Mesendoderm (in vitro differentiated cells): Measurements from ENCODE around the gene TPPP2.

ENCODE experiments used
- DNase-seq: peaks from one replicate; pipeline ENCODE4 v3.0.0; 2013
- H2AK5ac ChIP-seq: 2 replicates; pipeline ENCODE4 v1.6.1; 2013; ENCODE audit warnings: low read length, inconsistent platforms
- H2BK120ac ChIP-seq: 2 replicates; pipeline ENCODE4 v1.6.1; 2013; ENCODE audit warnings: low read depth, mild to moderate bottlenecking, low read length, moderate library complexity, mixed read lengths
- H2BK15ac ChIP-seq: replicated peaks from 2 replicates; pipeline ENCODE4 v1.6.1; 2013; ENCODE audit warnings: low read depth, mild to moderate bottlenecking, moderate library complexity
- H2BK5ac ChIP-seq: 2 replicates; pipeline ENCODE4 v1.6.1; 2013; ENCODE audit warnings: low read length, inconsistent platforms
- H3K18ac ChIP-seq: 2 replicates; pipeline ENCODE4 v1.6.1; 2013; ENCODE audit warnings: mild to moderate bottlenecking, low read length, mixed read lengths
- H3K23ac ChIP-seq: one replicate; pipeline ENCODE4 v1.6.1; 2013; ENCODE audit warnings: low read length
- H3K27ac ChIP-seq: 2 replicates; pipeline ENCODE4 v1.5.1; 2013; ENCODE audit warnings: low read depth, mild to moderate bottlenecking, inconsistent platforms, low read length, moderate library complexity
- H3K27me3 ChIP-seq: 2 replicates; pipeline ENCODE4 v1.6.1; 2013; ENCODE audit warnings: low read length, control low read depth, mild to moderate bottlenecking, inconsistent platforms; ENCODE audit not compliant: insufficient read depth, poor library complexity
- H3K36me3 ChIP-seq: 2 replicates; pipeline ENCODE4 v1.6.1; 2013; ENCODE audit warnings: low read length, inconsistent platforms; ENCODE audit not compliant: control insufficient read depth, insufficient read depth
- H3K4ac ChIP-seq: one replicate; pipeline ENCODE4 v1.6.1; 2013; ENCODE audit warnings: low read depth, mild to moderate bottlenecking, low read length, moderate library complexity
- H3K4me1 ChIP-seq: 2 replicates; pipeline ENCODE4 v1.6.1; 2013; ENCODE audit warnings: low read depth, low read length, inconsistent platforms; ENCODE audit not compliant: control insufficient read depth
- H3K4me2 ChIP-seq: 2 replicates; pipeline ENCODE4 v1.6.1; 2013; ENCODE audit warnings: low read length
- H3K4me3 ChIP-seq: 2 replicates; pipeline ENCODE4 v1.5.1; 2013; ENCODE audit warnings: mild to moderate bottlenecking, low read length
- H3K56ac ChIP-seq: one replicate; pipeline ENCODE4 v1.6.1; 2013; ENCODE audit warnings: low read length
- H3K79me1 ChIP-seq: 2 replicates; pipeline ENCODE4 v1.6.1; 2013; ENCODE audit warnings: low read length, inconsistent platforms
- H3K79me2 ChIP-seq: 2 replicates; pipeline ENCODE4 v1.6.1; 2013; ENCODE audit warnings: mild to moderate bottlenecking, low read length; ENCODE audit not compliant: control insufficient read depth, insufficient read depth
- H3K9ac ChIP-seq: 2 replicates; pipeline ENCODE4 v1.6.1; 2013; ENCODE audit warnings: low read length, inconsistent platforms
- H4K5ac ChIP-seq: one replicate; pipeline ENCODE4 v1.6.1; 2013; ENCODE audit warnings: low read length
- H4K8ac ChIP-seq: one replicate; pipeline ENCODE4 v1.6.1; 2013; ENCODE audit warnings: low read depth, mild to moderate bottlenecking, control low read depth, low read length, moderate library complexity
- WGBS: extraction: QIAGEN DNeasy Blood & Tissue Kit; methylation state at CpG from one replicate; pipeline ENCODE4 v1.1.7; 2013; ENCODE audit warnings: low lambda C conversion rate, missing lambda C conversion rate; ENCODE audit not compliant: insufficient coverage; ENCODE audit errors: extremely low coverage; 5-methylcytosine and 5-hydroxymethylcytosine counted together

Gene TPPP2

DNA sequence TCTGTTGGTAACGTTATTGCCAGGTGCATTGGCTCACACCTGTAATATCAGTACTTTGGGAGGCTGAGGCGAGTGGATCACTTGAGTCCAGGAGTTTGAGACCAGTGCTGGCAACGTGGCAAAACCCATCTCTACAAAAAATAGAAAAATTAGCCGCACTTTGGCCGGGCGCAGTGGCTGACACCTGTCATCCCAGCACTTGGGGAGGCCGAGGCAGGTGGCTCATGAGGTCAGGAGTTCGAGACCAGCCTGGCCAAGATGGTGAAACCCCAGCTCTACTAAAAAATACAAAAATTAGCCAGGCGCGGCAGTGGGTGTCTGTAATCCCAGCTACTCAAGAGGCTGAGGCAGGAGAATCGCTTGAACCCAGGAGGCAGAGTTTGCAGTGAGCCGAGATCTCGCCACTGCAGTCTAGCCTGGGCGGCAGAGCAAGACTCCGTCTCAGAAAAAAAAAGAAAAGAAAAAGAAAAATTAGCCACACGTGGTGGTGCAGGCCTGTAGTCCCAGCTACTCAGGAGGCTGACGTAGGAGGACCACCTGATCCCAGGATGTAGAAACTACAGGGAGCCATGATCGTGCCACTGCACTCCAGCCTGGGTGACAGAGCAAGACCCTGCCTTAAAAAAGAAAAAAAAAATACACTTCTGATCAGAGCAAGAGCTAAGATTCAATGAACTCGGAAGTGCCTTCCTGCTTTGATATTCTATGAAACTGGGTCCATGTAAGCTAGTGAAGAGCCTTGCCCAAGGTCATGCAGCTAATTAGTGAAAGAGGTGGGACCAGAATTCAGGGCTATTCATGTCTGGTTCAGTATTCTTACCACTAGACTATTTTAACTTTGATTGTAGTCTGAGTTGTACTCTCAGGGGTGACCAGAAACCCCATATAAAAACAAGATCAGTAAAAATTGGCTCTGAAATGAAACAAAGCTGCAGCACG is 23.4 kb downstream of the TPPP2 start:
- no CpG with 5 or more reads among the region's 20 CpGs for WGBS
- Histone ChIP-seq H3K9ac (no peak overlapping the region), H4K8ac (no peak overlapping the region), H3K79me2 (no peaks in the 10 kb centered on the region), H3K79me1 (no peaks in the 10 kb centered on the region), H2BK15ac (no peak overlapping the region), H3K4me1 (no peaks in the 10 kb centered on the region), H2BK120ac (no peak overlapping the region), H3K27me3 (no peaks in the 10 kb centered on the region), H3K4me3 (no peak overlapping the region), H3K18ac (no peak overlapping the region), H2AK5ac (no peak overlapping the region), H3K56ac (no peak overlapping the region), H4K5ac (no peak overlapping the region), H3K23ac (no peak overlapping the region), H3K27ac (no peak overlapping the region), H3K4me2 (no peak overlapping the region), H2BK5ac (no peak overlapping the region), H3K36me3 (no peaks in the 10 kb centered on the region), H3K4ac (no peak overlapping the region)
- no peak for DNase-seq

DNA sequence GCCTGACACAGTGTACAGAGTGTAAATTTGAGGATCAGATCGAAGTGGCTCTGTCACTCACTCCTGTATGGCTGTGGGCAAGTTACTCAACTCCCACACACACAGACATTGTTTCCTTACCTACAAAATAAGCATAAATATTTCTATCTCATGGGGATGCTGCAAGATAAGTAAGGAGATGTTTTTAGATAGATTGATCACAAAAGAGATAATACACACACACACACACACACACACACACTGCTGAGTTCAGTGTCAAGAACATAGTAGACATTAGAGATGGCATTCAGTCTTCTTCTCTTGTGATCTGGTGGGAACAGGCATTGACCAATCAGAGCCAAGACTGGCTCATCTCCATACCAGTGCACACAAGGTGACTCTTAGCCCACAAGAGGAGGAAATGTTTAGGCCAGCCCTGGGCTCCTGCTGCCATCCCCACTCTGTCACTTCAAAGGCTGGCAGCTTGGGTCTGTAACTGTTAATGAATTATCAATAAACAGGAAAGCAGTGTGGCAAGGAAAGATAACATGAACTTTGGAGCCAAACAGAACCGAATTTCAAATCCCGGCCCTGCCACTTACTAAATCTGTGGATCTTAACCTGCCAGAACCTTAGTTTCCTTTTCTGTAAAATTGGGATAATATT is 24.2 kb downstream of the TPPP2 start:
- no peaks in the 10 kb centered on the region for H3K27me3 ChIP-seq
- no peaks in the 10 kb centered on the region for H3K4me1 ChIP-seq
- no peaks in the 10 kb centered on the region for H3K79me2 ChIP-seq
- H4K5ac ChIP-seq: no peak overlapping the region
- no peak overlapping the region for H3K4me3 ChIP-seq
- H3K23ac ChIP-seq: no peak overlapping the region
- no peak overlapping the region for H3K27ac ChIP-seq
- H3K4me2 ChIP-seq: no peak overlapping the region
- H3K9ac ChIP-seq: no peak overlapping the region
- no peak overlapping the region for H2BK120ac ChIP-seq
- no peaks in the 10 kb centered on the region for H3K79me1 ChIP-seq
- no peak overlapping the region for H3K18ac ChIP-seq
- H2BK15ac ChIP-seq: no peak overlapping the region
- H3K4ac ChIP-seq: no peak overlapping the region
- H3K56ac ChIP-seq: no peak overlapping the region
- no peak overlapping the region for H2AK5ac ChIP-seq
- no CpG with 5 or more reads among the region's 3 CpGs for WGBS
- H2BK5ac ChIP-seq: no peak overlapping the region
- H3K36me3 ChIP-seq: no peaks in the 10 kb centered on the region
- H4K8ac ChIP-seq: no peak overlapping the region
- peak; percentile 27 for DNase-seq

DNA sequence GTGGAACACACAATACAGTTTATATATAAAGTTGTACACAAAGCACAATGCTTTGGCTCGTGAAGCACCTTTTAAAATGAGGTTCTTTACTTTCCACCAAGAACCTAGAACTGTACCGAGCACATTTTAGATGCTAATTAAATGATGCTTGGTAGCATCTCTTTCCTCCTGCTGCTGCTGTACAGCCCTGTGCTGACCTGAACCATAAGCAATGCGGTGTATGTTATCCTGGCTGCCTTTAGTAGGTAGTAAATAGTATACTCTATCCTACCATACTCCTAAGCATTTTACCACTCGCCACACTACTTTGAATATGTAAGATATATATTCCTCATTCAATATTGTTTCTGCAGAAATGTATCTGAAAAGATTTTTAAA is 24.7 kb downstream of the TPPP2 start:
- WGBS: no CpG with 5 or more reads among the region's 4 CpGs
- Histone ChIP-seq H3K4me1 (no peaks in the 10 kb centered on the region), H3K18ac (no peak overlapping the region), H3K36me3 (no peaks in the 10 kb centered on the region), H3K27me3 (no peaks in the 10 kb centered on the region), H3K56ac (no peak overlapping the region), H2BK120ac (no peak overlapping the region), H3K9ac (no peak overlapping the region), H3K79me2 (no peaks in the 10 kb centered on the region), H2AK5ac (no peak overlapping the region), H3K27ac (no peak overlapping the region), H2BK5ac (no peak overlapping the region), H3K79me1 (no peaks in the 10 kb centered on the region), H2BK15ac (no peak overlapping the region), H3K23ac (no peak overlapping the region), H3K4me3 (no peak overlapping the region), H4K5ac (no peak overlapping the region), H3K4ac (no peak overlapping the region), H4K8ac (no peak overlapping the region), H3K4me2 (no peak overlapping the region)
- DNase-seq: no peak

DNA sequence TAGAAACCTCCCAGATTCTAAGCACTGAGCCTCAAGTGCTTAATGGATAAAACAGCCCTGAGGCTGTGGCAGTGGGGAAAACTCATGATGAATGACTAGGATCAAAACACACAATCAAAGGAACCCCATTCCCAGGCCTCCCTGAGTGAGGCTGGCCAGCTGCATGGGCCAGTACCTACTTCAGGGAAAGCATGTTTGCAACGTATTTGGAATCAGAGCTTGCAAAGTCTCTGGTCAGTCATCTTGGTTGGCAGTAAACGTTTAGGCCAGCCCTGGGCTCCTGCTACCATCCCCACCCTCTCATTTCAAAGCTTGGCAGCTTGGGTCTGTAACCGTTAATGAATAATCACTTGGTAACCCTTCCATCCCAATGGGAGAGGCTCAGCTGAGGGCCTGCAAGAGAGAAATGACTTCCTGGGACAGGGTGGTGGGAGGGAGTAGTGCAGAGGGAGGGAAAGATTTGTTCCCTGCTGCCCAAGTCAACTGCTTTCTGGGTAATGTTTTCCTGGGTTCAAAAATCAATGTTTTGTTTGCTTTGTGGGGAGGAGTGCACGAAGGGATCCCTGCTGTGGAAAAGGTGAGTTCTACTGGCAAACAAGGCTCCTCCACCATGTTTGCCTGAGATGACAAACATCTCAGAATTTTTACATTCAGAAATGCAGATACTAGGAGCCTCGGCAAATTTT is 25.6 kb downstream of the TPPP2 start:
- Histone ChIP-seq H2BK120ac (no peak overlapping the region), H3K27ac (no peak overlapping the region), H3K79me1 (no peaks in the 10 kb centered on the region), H3K4me3 (no peak overlapping the region), H2AK5ac (no peak overlapping the region), H2BK5ac (no peak overlapping the region), H3K36me3 (no peaks in the 10 kb centered on the region), H3K79me2 (no peaks in the 10 kb centered on the region), H3K4me1 (no peaks in the 10 kb centered on the region), H3K9ac (no peak overlapping the region), H3K27me3 (no peaks in the 10 kb centered on the region), H4K8ac (no peak overlapping the region), H3K56ac (no peak overlapping the region), H3K4ac (no peak overlapping the region), H3K18ac (no peak overlapping the region), H4K5ac (no peak overlapping the region), H3K4me2 (no peak overlapping the region), H3K23ac (no peak overlapping the region), H2BK15ac (no peak overlapping the region)
- no peak for DNase-seq
- no CpG with 5 or more reads among the region's 5 CpGs for WGBS

DNA sequence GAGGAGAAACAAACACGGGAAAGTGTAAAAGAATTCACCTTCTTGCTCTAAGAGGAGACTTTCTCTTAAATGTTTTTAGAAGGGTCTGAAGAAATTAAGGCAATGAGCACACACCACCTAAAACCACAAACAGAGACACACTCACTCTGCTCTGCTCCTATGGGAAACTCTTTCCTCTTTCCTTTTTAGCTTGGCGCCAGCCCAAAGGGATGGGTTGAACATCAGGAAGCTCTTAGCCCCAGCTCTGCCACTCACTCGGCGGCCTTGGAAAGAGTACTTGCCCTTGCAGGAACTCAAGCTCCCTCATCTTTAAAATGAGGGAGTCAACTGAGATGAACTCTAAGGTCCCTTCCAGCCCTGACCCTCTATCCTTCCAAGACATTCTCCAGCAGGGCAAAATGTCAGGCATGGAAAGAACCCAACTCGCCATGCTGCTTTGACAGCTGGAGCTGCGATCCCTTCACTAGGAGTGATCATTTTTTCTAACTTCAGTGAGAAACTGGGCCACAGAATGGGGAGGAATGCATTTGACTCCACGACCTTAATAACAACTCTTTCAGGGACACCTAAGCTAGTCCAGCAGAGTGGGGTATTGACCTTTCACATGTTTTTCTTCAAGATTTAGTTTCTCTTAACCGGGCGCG is 26.6 kb downstream of the TPPP2 start:
- no peaks in the 10 kb centered on the region for H3K79me2 ChIP-seq
- H4K5ac ChIP-seq: no peak overlapping the region
- no peak overlapping the region for H2BK120ac ChIP-seq
- no peak overlapping the region for H3K23ac ChIP-seq
- no peak for DNase-seq
- H3K79me1 ChIP-seq: no peaks in the 10 kb centered on the region
- H2BK5ac ChIP-seq: no peak overlapping the region
- no peak overlapping the region for H3K56ac ChIP-seq
- H3K4me1 ChIP-seq: peaks cover 2% of the 10 kb centered on the region
- no peak overlapping the region for H3K18ac ChIP-seq
- H2BK15ac ChIP-seq: no peak overlapping the region
- H3K4ac ChIP-seq: no peak overlapping the region
- no peak overlapping the region for H3K9ac ChIP-seq
- H2AK5ac ChIP-seq: no peak overlapping the region
- no peak overlapping the region for H3K4me3 ChIP-seq
- H3K36me3 ChIP-seq: no peaks in the 10 kb centered on the region
- no peak overlapping the region for H3K27ac ChIP-seq
- WGBS: no CpG with 5 or more reads among the region's 10 CpGs
- H3K4me2 ChIP-seq: no peak overlapping the region
- H3K27me3 ChIP-seq: no peaks in the 10 kb centered on the region
- H4K8ac ChIP-seq: no peak overlapping the region
